Loucy (cell line): ENCODE results near the gene PAQR6.

Experiments
- H2AFZ ChIP-seq: fragments of 200-600 bp; sonication (generic); 2 replicates; pipeline ENCODE4 v1.6.0; 2016; ENCODE audit warnings: antibody characterized with exemption, mild to moderate bottlenecking, low read length, moderate library complexity
- H3F3A ChIP-seq: fragments of 200-600 bp; 2 replicates; pipeline ENCODE4 v1.6.0; 2016; ENCODE audit warnings: antibody characterized with exemption, low read depth, mild to moderate bottlenecking
- H3K27me3 ChIP-seq: fragments of 200-600 bp; sonication (generic); 2 replicates; pipeline ENCODE4 v1.6.1; 2014; ENCODE audit warnings: low read length, mild to moderate bottlenecking; ENCODE audit not compliant: insufficient read depth, poor library complexity, severe bottlenecking
- H3K36me3 ChIP-seq: fragments of 200-600 bp; sonication (generic); 2 replicates; pipeline ENCODE4 v1.6.1; 2016; ENCODE audit warnings: low read length; ENCODE audit not compliant: insufficient read depth
- H3K4me1 ChIP-seq: fragments of 200-600 bp; sonication (generic); 2 replicates; pipeline ENCODE4 v1.5.1; 2014; ENCODE audit warnings: low read length, mild to moderate bottlenecking; ENCODE audit not compliant: insufficient read depth, poor library complexity, severe bottlenecking
- H3K4me2 ChIP-seq: fragments of 200-600 bp; sonication (generic); 2 replicates; pipeline ENCODE4 v1.6.0; 2014; ENCODE audit warnings: antibody characterized with exemption, low read length, low read depth, mild to moderate bottlenecking; ENCODE audit not compliant: poor library complexity, severe bottlenecking
- H3K4me3 ChIP-seq: fragments of 200-600 bp; sonication (generic); 2 replicates; pipeline ENCODE4 v1.5.1; 2014; ENCODE audit warnings: low read length, mild to moderate bottlenecking, mixed read lengths; ENCODE audit not compliant: poor library complexity, severe bottlenecking
- H3K79me2 ChIP-seq: fragments of 200-600 bp; sonication (generic); 2 replicates; pipeline ENCODE4 v1.6.1; 2014; ENCODE audit warnings: low read length; ENCODE audit not compliant: insufficient read depth
- H3K9ac ChIP-seq: fragments of 200-600 bp; sonication (generic); 2 replicates; pipeline ENCODE4 v1.6.0; 2014; ENCODE audit warnings: mild to moderate bottlenecking, low read depth, low read length, moderate library complexity; ENCODE audit not compliant: poor library complexity, severe bottlenecking
- H3K9me2 ChIP-seq: fragments of 200-600 bp; sonication (generic); replicated peaks from 2 replicates; pipeline ENCODE4 v1.6.1; 2016; ENCODE audit warnings: low read depth, low read length, mixed read lengths
- H3K9me3 ChIP-seq: fragments of 200-600 bp; sonication (generic); 2 replicates; pipeline ENCODE4 v1.6.1; 2014; ENCODE audit warnings: mild to moderate bottlenecking, antibody characterized with exemption, low read length, low read depth; ENCODE audit not compliant: insufficient read depth
- H4K20me1 ChIP-seq: fragments of 200-600 bp; sonication (generic); 2 replicates; pipeline ENCODE4 v1.6.0; 2014; ENCODE audit warnings: antibody characterized with exemption, low read length, mild to moderate bottlenecking; ENCODE audit not compliant: insufficient read depth, poor library complexity, severe bottlenecking
- EZH2phosphoT487 ChIP-seq: fragments of 200-600 bp; IDR thresholded peaks from 2 replicates; pipeline ENCODE4 v1.6.1; 2018; ENCODE audit warnings: antibody characterized with exemption, mild to moderate bottlenecking, moderate library complexity, borderline replicate concordance
- TF ChIP-seq, protein P1 (sequence below): fragments of 200-600 bp; sonication (generic); conservative IDR thresholded peaks from 2 replicates; pipeline ENCODE4 v1.5.1; 2014; ENCODE audit warnings: mild to moderate bottlenecking, antibody characterized with exemption, low read length

The PAQR6 gene

DNA sequence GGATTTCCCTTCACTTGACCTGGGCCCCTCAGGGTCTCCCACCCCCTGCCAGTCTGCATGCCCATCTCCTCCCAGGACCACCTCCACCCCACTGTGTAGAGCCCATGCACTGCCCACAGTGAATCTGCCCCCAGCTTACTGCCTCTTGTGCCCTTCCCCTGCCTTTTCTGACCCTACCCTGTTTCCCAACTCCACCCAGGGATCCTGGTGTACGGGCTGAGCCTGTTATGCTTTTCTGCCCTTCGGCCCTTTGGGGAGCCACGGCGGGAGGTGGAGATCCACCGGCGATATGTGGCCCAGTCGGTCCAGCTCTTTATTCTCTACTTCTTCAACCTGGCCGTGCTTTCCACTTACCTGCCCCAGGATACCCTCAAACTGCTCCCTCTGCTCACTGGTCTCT is 38.2 kb upstream of the PAQR6 start:
- Histone ChIP-seq H3K27me3 (no peaks in the 10 kb centered on the region), H3K9me2 (no peaks in the 10 kb centered on the region), H4K20me1 (peaks cover 12% of the 10 kb centered on the region), H3K36me3 (no peaks in the 10 kb centered on the region), H3K4me3 (no peak overlapping the region), H3K4me1 (peaks cover 15% of the 10 kb centered on the region), H3K4me2 (no peak overlapping the region), H2AFZ (no peak overlapping the region), H3K9ac (no peak overlapping the region), H3F3A (no peaks in the 10 kb centered on the region), H3K79me2 (peaks cover 23% of the 10 kb centered on the region), H3K9me3 (no peaks in the 10 kb centered on the region)
- no peak for TF ChIP-seq EZH2phosphoT487
- TF ChIP-seq, protein P1, sequence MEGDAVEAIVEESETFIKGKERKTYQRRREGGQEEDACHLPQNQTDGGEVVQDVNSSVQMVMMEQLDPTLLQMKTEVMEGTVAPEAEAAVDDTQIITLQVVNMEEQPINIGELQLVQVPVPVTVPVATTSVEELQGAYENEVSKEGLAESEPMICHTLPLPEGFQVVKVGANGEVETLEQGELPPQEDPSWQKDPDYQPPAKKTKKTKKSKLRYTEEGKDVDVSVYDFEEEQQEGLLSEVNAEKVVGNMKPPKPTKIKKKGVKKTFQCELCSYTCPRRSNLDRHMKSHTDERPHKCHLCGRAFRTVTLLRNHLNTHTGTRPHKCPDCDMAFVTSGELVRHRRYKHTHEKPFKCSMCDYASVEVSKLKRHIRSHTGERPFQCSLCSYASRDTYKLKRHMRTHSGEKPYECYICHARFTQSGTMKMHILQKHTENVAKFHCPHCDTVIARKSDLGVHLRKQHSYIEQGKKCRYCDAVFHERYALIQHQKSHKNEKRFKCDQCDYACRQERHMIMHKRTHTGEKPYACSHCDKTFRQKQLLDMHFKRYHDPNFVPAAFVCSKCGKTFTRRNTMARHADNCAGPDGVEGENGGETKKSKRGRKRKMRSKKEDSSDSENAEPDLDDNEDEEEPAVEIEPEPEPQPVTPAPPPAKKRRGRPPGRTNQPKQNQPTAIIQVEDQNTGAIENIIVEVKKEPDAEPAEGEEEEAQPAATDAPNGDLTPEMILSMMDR = no peak

DNA sequence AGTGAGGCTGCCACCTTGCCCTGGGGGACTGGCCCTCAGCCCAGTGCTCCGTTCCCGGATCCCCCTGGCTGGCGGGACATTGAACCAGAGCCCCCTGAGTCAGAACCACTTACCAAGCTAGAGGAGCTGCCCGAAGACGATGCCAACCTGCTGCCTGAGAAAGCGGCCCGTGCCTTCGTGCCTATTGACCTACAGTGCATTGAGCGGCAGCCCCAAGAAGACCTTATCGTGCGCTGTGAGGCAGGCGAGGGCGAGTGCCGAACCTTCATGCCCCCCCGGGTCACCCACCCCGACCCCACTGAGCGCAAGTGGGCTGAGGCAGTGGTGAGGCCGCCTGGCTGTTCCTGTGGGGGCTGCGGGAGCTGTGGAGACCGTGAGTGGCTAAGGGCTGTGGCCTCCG is 37.6 kb upstream of the PAQR6 start:
- H3K4me2 ChIP-seq = no peak overlapping the region
- no peak overlapping the region for H3K9ac ChIP-seq
- TF ChIP-seq, protein P1 = no peak
- TF ChIP-seq EZH2phosphoT487 = no peak
- no peaks in the 10 kb centered on the region for H3K27me3 ChIP-seq
- no peak overlapping the region for H3K4me3 ChIP-seq
- no peak overlapping the region for H2AFZ ChIP-seq
- no peaks in the 10 kb centered on the region for H3K9me3 ChIP-seq
- no peaks in the 10 kb centered on the region for H3K36me3 ChIP-seq
- peaks cover 29% of the 10 kb centered on the region for H3K79me2 ChIP-seq
- H3K9me2 ChIP-seq = no peaks in the 10 kb centered on the region
- peaks cover 18% of the 10 kb centered on the region for H4K20me1 ChIP-seq
- no peaks in the 10 kb centered on the region for H3F3A ChIP-seq
- peaks cover 21% of the 10 kb centered on the region for H3K4me1 ChIP-seq

DNA sequence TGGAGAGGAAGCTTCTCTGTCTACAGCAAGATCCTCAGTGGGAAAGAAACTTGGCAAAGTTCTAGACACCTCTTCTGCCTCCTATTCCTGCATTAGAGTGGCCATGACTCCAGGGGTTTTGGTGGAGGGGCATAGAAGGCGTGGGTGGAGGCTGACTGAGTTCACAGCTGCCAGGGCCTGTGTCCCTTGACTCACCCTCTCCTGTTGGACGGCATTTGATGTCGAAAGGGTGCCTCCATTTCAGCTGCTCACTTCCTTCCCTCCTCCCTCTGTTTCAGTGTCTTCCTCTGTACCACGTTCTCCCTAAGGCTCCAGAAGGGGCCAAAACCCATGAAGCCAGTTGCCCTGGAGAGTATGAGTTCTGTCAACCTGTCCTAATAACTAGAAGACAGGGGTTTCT is 36.9 kb upstream of the PAQR6 start:
- H2AFZ ChIP-seq = no peak overlapping the region
- no peak for TF ChIP-seq EZH2phosphoT487
- TF ChIP-seq, protein P1 = no peak
- H3F3A ChIP-seq = no peaks in the 10 kb centered on the region
- H3K4me3 ChIP-seq = no peak overlapping the region
- peaks cover 36% of the 10 kb centered on the region for H3K79me2 ChIP-seq
- H3K4me1 ChIP-seq = peaks cover 28% of the 10 kb centered on the region
- peak overlapping the region; percentile 86 for H3K4me2 ChIP-seq
- H3K9me3 ChIP-seq = no peaks in the 10 kb centered on the region
- peaks cover 25% of the 10 kb centered on the region for H4K20me1 ChIP-seq
- no peaks in the 10 kb centered on the region; the same call in 1 of the 2 replicates for H3K36me3 ChIP-seq
- no peak overlapping the region for H3K9ac ChIP-seq
- no peaks in the 10 kb centered on the region for H3K9me2 ChIP-seq
- no peaks in the 10 kb centered on the region for H3K27me3 ChIP-seq
